Stomach (tissue), 4 donors: ENCODE results near the gene CBLIF.

Experiments
- CTCF ChIP-seq, 7 experiments: fragments of 450-650 bp in 4 of 7; fragments of 200-600 bp in 3 of 7; sonication (generic) in 3 of 7; IDR thresholded peaks; one replicate each; pipeline ENCODE4 v1.5.1; 2016 to 2019; ENCODE audit warnings: antibody characterized with exemption in 7 of 7, control low read depth in 2 of 7, mild to moderate bottlenecking in 1 of 7
- EP300 ChIP-seq: sonication (generic); formaldehyde crosslinking; IDR thresholded peaks from one replicate; pipeline ENCODE4 v1.6.1; 2017; ENCODE audit warnings: antibody characterized with exemption
- POLR2A ChIP-seq, 4 donors: fragments of 450-650 bp; IDR thresholded peaks; one replicate each; pipeline ENCODE4 v1.6.1; 2016; ENCODE audit warnings: antibody characterized with exemption in 4 of 4, control low read depth in 2 of 4, mild to moderate bottlenecking in 1 of 4, moderate library complexity in 1 of 4
- POLR2AphosphoS5 ChIP-seq, 3 donors: sonication (generic); formaldehyde crosslinking; IDR thresholded peaks; one replicate each; pipeline ENCODE4 v1.6.1; 2016; ENCODE audit warnings: antibody characterized with exemption in 3 of 3

- TF ChIP-seq CTCF (IDR thresholded peaks at IDR 0.05), result no peak
- TF ChIP-seq POLR2AphosphoS5 (IDR thresholded peaks at IDR 0.05), result no peak
- TF ChIP-seq POLR2A (IDR thresholded peaks at IDR 0.05), result no peak
- TF ChIP-seq EP300, result no peak
Measured at GRCh38 chr11:59878575-59878974, 33.3 kb upstream of the CBLIF start, which contains the start of gene OOSP3.
